OCI-LY1 (cell line): ENCODE data around the gene FARP1.

ENCODE experiments used
- H2AFZ ChIP-seq: fragments of 200-600 bp; sonication (generic), shearing (Covaris generic); 2 replicates; pipeline ENCODE4 v1.6.0; 2014; ENCODE audit warnings: antibody characterized with exemption, mild to moderate bottlenecking, low read length
- H3F3A ChIP-seq: fragments of 200-600 bp; sonication (generic), shearing (Covaris generic); 2 replicates; pipeline ENCODE4 v1.6.0; 2014; ENCODE audit warnings: mild to moderate bottlenecking, antibody characterized with exemption, low read length, moderate library complexity; ENCODE audit not compliant: insufficient read depth
- H3K27ac ChIP-seq: fragments of 200-600 bp; sonication (generic); 2 replicates; pipeline ENCODE4 v1.5.1; 2014; ENCODE audit warnings: low read length, mixed run types, mild to moderate bottlenecking, low read depth; ENCODE audit not compliant: poor library complexity, severe bottlenecking
- H3K27me3 ChIP-seq: fragments of 200-600 bp; sonication (generic); 2 replicates; pipeline ENCODE4 v1.6.0; 2014; ENCODE audit warnings: antibody characterized with exemption, mild to moderate bottlenecking, low read length, moderate library complexity; ENCODE audit not compliant: insufficient read depth
- H3K36me3 ChIP-seq: fragments of 200-600 bp; sonication (generic); 2 replicates; pipeline ENCODE4 v1.6.1; 2014; ENCODE audit warnings: mild to moderate bottlenecking, antibody characterized with exemption, low read length, moderate library complexity, mixed read lengths; ENCODE audit not compliant: insufficient read depth
- H3K4me1 ChIP-seq: fragments of 200-600 bp; sonication (generic); 2 replicates; pipeline ENCODE4 v1.5.1; 2014; ENCODE audit warnings: mild to moderate bottlenecking, low read length, moderate library complexity; ENCODE audit not compliant: insufficient read depth, severe bottlenecking
- H3K4me2 ChIP-seq: fragments of 200-600 bp; sonication (generic), shearing (Covaris generic); 2 replicates; pipeline ENCODE4 v1.6.1; 2014; ENCODE audit warnings: low read length
- H3K4me3 ChIP-seq: fragments of 200-600 bp; sonication (generic); 2 replicates; pipeline ENCODE4 v1.5.1; 2014; ENCODE audit warnings: low read length, low read depth, mild to moderate bottlenecking, mixed read lengths; ENCODE audit not compliant: poor library complexity, severe bottlenecking
- H3K79me2 ChIP-seq: fragments of 200-600 bp; shearing (Covaris generic); 2 replicates; pipeline ENCODE4 v1.6.1; 2016; ENCODE audit warnings: mixed run types, low read length, mixed read lengths; ENCODE audit not compliant: insufficient read depth
- H3K9ac ChIP-seq: fragments of 200-600 bp; sonication (generic), shearing (Covaris generic); 2 replicates; pipeline ENCODE4 v1.6.1; 2014; ENCODE audit warnings: mild to moderate bottlenecking, low read length, mixed read lengths
- H3K9me2 ChIP-seq: fragments of 200-600 bp; sonication (generic), shearing (Covaris generic); 2 replicates; pipeline ENCODE4 v1.6.1; 2014; ENCODE audit warnings: low read depth, mild to moderate bottlenecking, low read length, mixed read lengths
- H3K9me3 ChIP-seq: fragments of 200-600 bp; shearing (Covaris generic); 2 replicates; pipeline ENCODE4 v1.6.1; 2014; ENCODE audit warnings: low read length, mixed read lengths
- H4K20me1 ChIP-seq: fragments of 200-600 bp; sonication (generic), shearing (Covaris generic); 2 replicates; pipeline ENCODE4 v1.6.0; 2016; ENCODE audit warnings: mild to moderate bottlenecking, low read length; ENCODE audit not compliant: insufficient read depth
- EZH2 ChIP-seq: fragments of 200-600 bp; sonication (generic), shearing (Covaris generic); IDR thresholded peaks from 2 replicates; pipeline ENCODE4 v1.8.0; 2017; ENCODE audit warnings: borderline replicate concordance, mixed run types, mild to moderate bottlenecking, antibody characterized with exemption, low read length, moderate library complexity, mixed read lengths
- TF ChIP-seq, protein P1 (sequence below): fragments of 200-600 bp; sonication (generic), shearing (Covaris generic); IDR thresholded peaks from 2 replicates; pipeline ENCODE4 v1.5.1; 2017; ENCODE audit warnings: mild to moderate bottlenecking, antibody characterized with exemption, low read length, moderate library complexity, mixed read lengths

The FARP1 gene

DNA sequence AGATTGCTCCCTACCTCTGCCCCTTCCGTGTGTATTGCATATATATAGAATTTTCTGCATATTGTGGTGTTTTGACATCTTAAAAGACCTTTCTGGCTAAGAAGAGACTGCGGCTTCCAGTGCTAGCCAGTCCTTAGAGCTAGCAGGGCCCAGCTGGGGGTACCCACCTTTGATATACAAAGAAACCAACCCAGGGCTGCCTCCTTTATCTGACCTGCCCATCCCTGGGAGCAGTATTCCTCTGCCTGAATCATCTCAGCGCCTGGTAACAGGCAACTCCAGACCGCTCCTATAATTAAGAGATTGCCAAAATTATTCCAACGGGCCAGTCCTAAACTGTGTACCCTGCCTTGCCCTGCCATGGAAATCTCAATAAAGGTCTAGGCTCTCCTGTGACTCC is 220.4 kb downstream of the FARP1 start:
- Histone ChIP-seq H3K4me1 (no peaks in the 10 kb centered on the region), H4K20me1 (no peaks in the 10 kb centered on the region), H2AFZ (no peak overlapping the region)

DNA sequence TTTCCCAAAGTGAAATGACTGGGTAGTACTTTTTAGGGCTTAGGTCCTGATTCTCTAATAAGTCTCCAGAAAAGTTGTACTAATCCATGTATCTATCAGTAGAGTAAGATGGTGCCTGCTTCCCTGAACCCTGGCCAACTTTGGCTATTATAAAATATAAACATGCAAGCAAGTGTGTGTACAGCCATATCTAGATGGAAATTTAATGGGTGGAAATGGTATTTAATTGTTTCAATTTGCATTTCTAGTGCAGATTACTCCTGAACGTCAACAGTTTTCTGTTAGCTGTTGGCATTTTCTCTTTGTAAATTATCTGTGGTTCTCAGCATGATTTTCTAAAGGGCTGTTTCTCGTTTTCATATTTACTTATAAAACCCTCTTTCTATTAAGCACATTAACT is 221.3 kb downstream of the FARP1 start:
- Histone ChIP-seq H3K4me2 (no peak overlapping the region), H3K27ac (no peak overlapping the region), H3F3A (no peaks in the 10 kb centered on the region)

More for the DNA sequence above, 220.4 kb downstream of the FARP1 start:
- no peak overlapping the region for H3K9ac ChIP-seq
- H3K4me2 ChIP-seq: no peak overlapping the region
- no peak overlapping the region for H3K4me3 ChIP-seq
- no peaks in the 10 kb centered on the region for H3K36me3 ChIP-seq
- H3K9me3 ChIP-seq: no peaks in the 10 kb centered on the region
- H3K9me2 ChIP-seq: no peaks in the 10 kb centered on the region
- no peaks in the 10 kb centered on the region for H3K79me2 ChIP-seq
- peaks cover 8% of the 10 kb centered on the region; the same call in 1 of the 2 replicates for H3K27me3 ChIP-seq
- no peak for TF ChIP-seq EZH2
- TF ChIP-seq, protein P1, sequence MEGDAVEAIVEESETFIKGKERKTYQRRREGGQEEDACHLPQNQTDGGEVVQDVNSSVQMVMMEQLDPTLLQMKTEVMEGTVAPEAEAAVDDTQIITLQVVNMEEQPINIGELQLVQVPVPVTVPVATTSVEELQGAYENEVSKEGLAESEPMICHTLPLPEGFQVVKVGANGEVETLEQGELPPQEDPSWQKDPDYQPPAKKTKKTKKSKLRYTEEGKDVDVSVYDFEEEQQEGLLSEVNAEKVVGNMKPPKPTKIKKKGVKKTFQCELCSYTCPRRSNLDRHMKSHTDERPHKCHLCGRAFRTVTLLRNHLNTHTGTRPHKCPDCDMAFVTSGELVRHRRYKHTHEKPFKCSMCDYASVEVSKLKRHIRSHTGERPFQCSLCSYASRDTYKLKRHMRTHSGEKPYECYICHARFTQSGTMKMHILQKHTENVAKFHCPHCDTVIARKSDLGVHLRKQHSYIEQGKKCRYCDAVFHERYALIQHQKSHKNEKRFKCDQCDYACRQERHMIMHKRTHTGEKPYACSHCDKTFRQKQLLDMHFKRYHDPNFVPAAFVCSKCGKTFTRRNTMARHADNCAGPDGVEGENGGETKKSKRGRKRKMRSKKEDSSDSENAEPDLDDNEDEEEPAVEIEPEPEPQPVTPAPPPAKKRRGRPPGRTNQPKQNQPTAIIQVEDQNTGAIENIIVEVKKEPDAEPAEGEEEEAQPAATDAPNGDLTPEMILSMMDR: no peak
- H3F3A ChIP-seq: no peaks in the 10 kb centered on the region
- no peak overlapping the region for H3K27ac ChIP-seq

DNA sequence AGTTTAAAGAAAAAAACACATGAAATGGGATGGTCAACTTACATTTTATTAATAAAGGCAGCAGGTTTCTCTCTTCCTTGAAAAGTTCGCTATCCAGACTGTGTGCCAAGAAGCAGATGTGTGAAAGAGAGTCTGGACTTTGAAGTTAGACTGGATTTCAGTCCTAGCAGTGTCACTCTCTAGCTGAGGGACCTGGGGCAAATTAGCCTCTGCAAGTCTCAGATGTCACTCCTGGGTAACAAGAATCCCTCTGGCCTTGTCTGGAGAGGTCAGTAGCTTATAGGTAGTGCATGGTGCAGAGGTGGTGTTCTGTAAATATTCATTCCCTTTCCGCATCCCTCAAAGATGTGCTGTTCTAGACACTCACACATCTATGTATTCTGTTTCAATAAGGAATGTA is 221.8 kb downstream of the FARP1 start:
- Histone ChIP-seq H3K9me2 (no peaks in the 10 kb centered on the region), H3K9me3 (no peaks in the 10 kb centered on the region), H3K36me3 (no peaks in the 10 kb centered on the region), H3K79me2 (no peaks in the 10 kb centered on the region), H4K20me1 (no peaks in the 10 kb centered on the region), H3K9ac (no peak overlapping the region), H3K27ac (no peak overlapping the region), H3K4me2 (no peak overlapping the region), H3K4me1 (no peaks in the 10 kb centered on the region), H3F3A (no peaks in the 10 kb centered on the region), H3K27me3 (peaks cover 8% of the 10 kb centered on the region; the same call in 1 of the 2 replicates), H3K4me3 (no peak overlapping the region), H2AFZ (no peak overlapping the region)
- TF ChIP-seq EZH2: no peak
- TF ChIP-seq, protein P1: no peak

More for the DNA sequence above, 221.3 kb downstream of the FARP1 start:
- TF ChIP-seq EZH2: no peak
- TF ChIP-seq, protein P1: no peak
- Histone ChIP-seq H4K20me1 (no peaks in the 10 kb centered on the region), H3K36me3 (no peaks in the 10 kb centered on the region), H3K27me3 (peaks cover 8% of the 10 kb centered on the region; the same call in 1 of the 2 replicates), H3K4me3 (no peak overlapping the region), H3K79me2 (no peaks in the 10 kb centered on the region), H3K9me3 (no peaks in the 10 kb centered on the region), H2AFZ (no peak overlapping the region), H3K9me2 (no peaks in the 10 kb centered on the region), H3K4me1 (no peaks in the 10 kb centered on the region), H3K9ac (no peak overlapping the region)
